ENCODE results near the gene ZMYND12. TPM values are rescaled to one million over a fixed set of nuclear protein-coding genes. Genes with fewer than 3 reads are reported as not detected.

The ZMYND12 gene
- total and polyA plus RNA-seq, 2 of the 4 experiments (the other 2 are of a cell fraction): under 0.01 to 0.03 TPM

DNA sequence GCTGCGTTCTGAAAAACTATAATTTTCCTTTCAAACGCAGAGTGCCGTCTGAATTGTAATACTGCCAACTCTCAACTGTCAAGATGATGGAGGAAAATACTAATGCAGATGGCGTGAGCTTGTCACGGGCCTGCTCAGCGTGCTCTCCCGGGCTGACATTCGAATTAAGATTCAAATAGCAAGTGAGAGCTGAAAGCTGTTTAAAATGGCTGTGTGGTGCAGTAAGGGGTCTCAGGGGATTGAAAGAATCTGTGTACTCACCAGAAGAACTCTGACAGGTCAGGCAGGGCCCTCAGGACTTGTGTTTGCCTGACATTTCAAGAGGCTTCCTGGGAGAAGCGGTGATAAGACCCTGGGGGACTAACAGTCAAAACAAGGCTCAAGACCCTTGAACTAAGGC is 33.1 kb downstream of the ZMYND12 start:
- 59% methylated on average over 6 of the region's 9 CpGs; no CpG with 5 or more reads in 1 of the 2 experiments for WGBS, 2 experiments (ENCODE audit: extremely low coverage in 2 of 2, insufficient read length in 1 of 2)
- no peak overlapping the region for H2BK15ac ChIP-seq (ENCODE audit: low read depth, low read length)

More for the DNA sequence above, 33.1 kb downstream of the ZMYND12 start:
- DNase-seq: no peak
- Histone ChIP-seq H3K56ac (ENCODE audit: extremely low read depth, insufficient read depth, low read length) (no peak overlapping the region), H4K5ac (ENCODE audit: low read depth, low read length) (no peak overlapping the region), H4K8ac (ENCODE audit: low read depth in 2 of 2, low read length in 2 of 2) (no peak overlapping the region), H3K4me3 (ENCODE audit: insufficient read depth, low read depth, low read length) (no peak overlapping the region), H2BK20ac (ENCODE audit: low read depth, low read length) (no peak overlapping the region), H3K9me3 (ENCODE audit: control insufficient read depth, insufficient read depth, low read length) (no peaks in the 10 kb centered on the region), H3K9ac (ENCODE audit: low read depth, low read length) (no peak overlapping the region), H3K9me1 (ENCODE audit: insufficient read depth, low read length) (no peaks in the 10 kb centered on the region), H3K79me1 (ENCODE audit: low read depth in 1 of 2, low read length in 2 of 2) (no peaks in the 10 kb centered on the region), H3K4ac (ENCODE audit: low read depth, low read length) (no peak overlapping the region), H3K36me3 (ENCODE audit: control insufficient read depth, insufficient read depth, low read length) (no peaks in the 10 kb centered on the region), H3K27me3 (ENCODE audit: control insufficient read depth, insufficient read depth, low read length) (peaks cover 38% of the 10 kb centered on the region), H3K4me2 (ENCODE audit: low read depth, low read length) (no peak overlapping the region), H2AK5ac (ENCODE audit: low read depth, low read length) (no peak overlapping the region), H3K18ac (ENCODE audit: low read depth, low read length) (no peak overlapping the region), H2BK120ac (ENCODE audit: low read depth, low read length) (no peak overlapping the region), H4K20me1 (ENCODE audit: insufficient read depth, low read length) (no peaks in the 10 kb centered on the region), H2AK9ac (replicated peaks; ENCODE audit: low read depth, low read length, poor library complexity) (no peak overlapping the region), H3K23ac (ENCODE audit: low read depth, low read length) (no peak overlapping the region), H2AFZ (replicated peaks; ENCODE audit: low read length, poor library complexity) (no peak overlapping the region), H4K91ac (ENCODE audit: insufficient read depth, low read depth, low read length) (no peak overlapping the region), H3K14ac (replicated peaks; ENCODE audit: low read depth, low read length) (no peak overlapping the region), H3K27ac (ENCODE audit: insufficient read depth, low read length) (no peak overlapping the region), H3K4me1 (ENCODE audit: control insufficient read depth, insufficient read depth, low read length) (peaks cover 3% of the 10 kb centered on the region; the same call in 1 of the 2 replicates), H2BK5ac (ENCODE audit: low read depth, low read length, poor library complexity, severe bottlenecking) (no peak overlapping the region)
- POLR2A ChIA-PET (ENCODE audit: unreplicated experiment): no interaction called here
- no TSS peak for BruUV-seq (replicated peaks)
- CTCF ChIA-PET: no interaction called here
- TF ChIP-seq RFX5 (IDR thresholded peaks at IDR 0.05; ENCODE audit: low read depth, low read length) (no peak), FOS (IDR thresholded peaks at IDR 0.05; ENCODE audit: low read depth, low read length) (no peak)
- in situ Hi-C loops (cut with MboI; ENCODE audit: low sequenced_read_pairs) (no loop called here), dilution Hi-C loops (cut with HindIII; ENCODE audit: low sequenced_read_pairs, unreplicated experiment) (no loop called here), intact Hi-C loops (cut with micrococcal nuclease) (no loop called here)
- no peak for ATAC-seq (ENCODE audit: low read depth)

All from IMR-90 (cell line).